Measurements from ENCODE around the gene GMEB2.
A peak's percentile ranks its signal among the peaks of the same experiment; 100 is the strongest.

GRCh38 chr20:63542696-63543095 is 84.2 kb downstream of the GMEB2 start:
- TF ChIP-seq USF2 (IDR thresholded peaks at IDR 0.05; ENCODE audit: borderline replicate concordance, low read depth, low read length) (no peak), CREM (IDR thresholded peaks at IDR 0.05; ENCODE audit: low read depth) (no peak), FOS (IDR thresholded peaks at IDR 0.05; ENCODE audit: borderline replicate concordance, extremely low read depth, insufficient read length) (no peak), EZH2 (IDR thresholded peaks at IDR 0.05; ENCODE audit: borderline replicate concordance, control insufficient read depth, low read depth, low read length) (no peak), SIN3A (IDR thresholded peaks at IDR 0.05; ENCODE audit: low read depth, low read length) (no peak), CTCF (IDR thresholded peaks at IDR 0.05 in 2 of 3, conservative IDR thresholded peaks at IDR 0.05 in 1 of 3; ENCODE audit: control insufficient read depth in 2 of 3, extremely low read depth in 1 of 3, insufficient read depth in 1 of 3, low read depth in 3 of 3, low read length in 3 of 3) (no peak), PBX3 (IDR thresholded peaks at IDR 0.05; ENCODE audit: insufficient replicate concordance, low read depth, low read length) (no peak), NFIC (IDR thresholded peaks at IDR 0.05; ENCODE audit: low read depth, low read length) (no peak), NRF1 (conservative IDR thresholded peaks at IDR 0.05; ENCODE audit: low read depth, low read length) (no peak), POLR2A (IDR thresholded peaks at IDR 0.05; ENCODE audit: low read depth, low read length) (0 out of 2 replicates have a peak, but pooled peaks have one; percentile 36)
